Esophagus mucosa (tissue), 1 donor: ENCODE results near the gene CYBC1. TPM values are rescaled to one million over a fixed set of nuclear protein-coding genes. Genes with fewer than 3 reads are reported as not detected.
"Not testable (repeated sequence)": the region's sequence is repeated elsewhere in the genome, so short reads cannot be mapped to it uniquely, and the experiment has no call there.

Experiments used
- ATAC-seq: fragments of 200-7000 bp; cut with Tn5 transposase; one replicate; pipeline ENCODE4 v1.9.1; 2020
- total RNA-seq: library from RNA; stranded (reverse); gene quantifications from one replicate; pipeline ENCODE4 v1.2.4, GENCODE V29; 2023
- donor health status: DM: yes; HTN: yes; CAD: no.

The CYBC1 gene
- total RNA-seq, 1 donor from 2014 or later = 43.5 TPM

DNA sequence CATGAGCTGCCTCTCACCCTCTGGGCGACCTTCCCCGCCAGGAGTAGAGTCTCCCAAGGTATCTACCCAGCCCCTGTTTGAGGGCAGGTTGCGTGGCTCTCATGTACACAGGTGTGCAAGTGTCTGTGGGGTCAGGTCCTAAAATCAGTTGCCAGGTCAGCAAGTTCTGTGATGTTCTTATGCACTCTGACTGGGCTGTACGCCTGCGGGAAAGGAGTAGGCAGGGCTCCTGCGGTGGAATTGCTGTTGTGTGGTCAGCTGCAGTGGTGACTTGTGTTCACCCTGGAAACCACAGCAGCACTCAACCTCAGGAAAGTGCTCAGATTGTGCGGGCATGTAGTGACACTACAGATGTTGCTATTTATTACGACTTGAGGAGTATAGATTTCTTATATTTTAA is 27.4 kb upstream of the CYBC1 start:
- ATAC-seq = no peak

GRCh38 chr17:82475458-82475857 is 24.9 kb upstream of the CYBC1 start:
- no peak for ATAC-seq

DNA sequence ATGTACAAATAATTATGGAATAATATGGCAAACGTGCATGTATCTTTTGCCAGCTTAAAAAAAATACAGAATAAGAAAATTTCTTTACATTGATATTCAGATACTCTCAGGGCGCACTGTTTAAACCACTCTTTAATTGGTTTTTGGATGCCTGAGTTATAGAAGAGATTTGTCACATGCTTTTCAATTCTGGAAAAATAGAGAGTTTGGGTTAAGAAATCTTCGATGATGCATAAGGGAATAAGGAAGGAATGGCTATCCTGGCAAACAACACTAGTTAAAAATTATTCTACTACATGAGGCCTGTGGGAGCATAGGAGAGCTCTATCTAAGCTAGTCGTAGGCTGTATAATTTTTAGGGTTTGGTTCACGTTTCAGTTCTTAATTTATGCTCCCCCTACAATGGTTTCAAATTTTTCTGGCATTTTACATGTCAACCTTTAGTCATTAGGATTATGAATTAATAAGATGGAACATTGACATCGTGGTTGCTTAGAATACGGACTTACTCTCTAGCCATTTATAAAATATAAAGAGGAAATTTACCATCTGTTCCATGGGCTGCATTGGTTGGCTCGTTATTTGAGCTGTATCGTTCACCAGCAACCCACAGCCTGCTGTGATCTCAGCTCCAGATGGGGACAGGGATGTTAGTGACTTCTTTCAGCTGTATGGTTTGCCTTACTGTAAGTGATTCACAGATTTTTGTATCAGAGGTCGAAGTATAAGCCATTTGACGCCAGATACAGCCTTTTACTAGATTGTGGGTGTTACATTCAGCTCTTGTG is 23.9 kb upstream of the CYBC1 start:
- ATAC-seq = no peak

DNA sequence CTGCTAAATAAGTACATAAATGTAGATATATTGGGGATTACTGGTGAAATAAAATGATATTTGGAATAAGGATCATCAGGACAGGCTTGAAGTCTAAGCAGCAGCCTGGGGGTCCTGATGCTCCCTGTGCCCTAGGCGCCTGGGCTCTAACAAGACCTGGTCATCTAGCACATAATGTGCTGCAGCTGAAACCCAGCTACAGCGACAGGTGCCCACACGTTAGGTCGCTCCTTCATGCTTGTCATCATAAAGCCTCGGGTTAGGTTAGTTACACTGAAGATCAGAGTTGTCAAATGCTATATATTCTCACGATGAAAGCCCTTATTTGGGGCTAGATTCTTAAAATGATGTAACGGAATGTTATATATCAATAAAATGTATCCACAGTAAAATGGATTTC is 19.5 kb upstream of the CYBC1 start:
- no peak for ATAC-seq

- ATAC-seq = no peak
Measured at GRCh38 chr17:82468692-82469091, 18.1 kb upstream of the CYBC1 start.

DNA sequence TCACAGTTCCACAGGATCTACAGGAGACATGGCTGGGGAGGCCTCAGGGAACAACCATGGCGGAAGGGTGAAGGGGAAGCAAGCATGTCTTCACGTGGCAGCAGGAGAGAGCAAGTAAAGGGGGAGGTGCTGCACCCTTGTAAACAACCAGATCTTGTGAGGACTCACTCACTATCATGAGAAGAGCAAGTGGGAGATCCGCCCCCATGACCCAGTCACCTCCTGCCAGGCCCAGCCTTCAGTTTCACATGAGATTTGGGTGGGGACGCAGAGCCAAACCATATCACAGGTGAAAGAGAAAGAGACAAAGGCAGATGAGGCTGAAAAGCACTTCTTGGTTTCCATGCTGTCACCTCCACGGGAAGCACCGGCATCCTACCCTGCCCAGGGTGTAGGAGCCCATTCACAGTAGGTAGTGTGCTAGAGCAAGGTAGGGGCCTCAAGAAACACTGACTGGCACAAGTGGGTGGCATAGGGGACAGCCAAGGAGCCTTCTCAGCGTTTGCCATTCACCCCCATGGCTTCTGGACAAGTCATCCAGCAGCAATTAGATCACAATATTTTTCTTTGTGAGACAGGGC is 14.6 kb upstream of the CYBC1 start:
- no peak for ATAC-seq

GRCh38 chr17:82464567-82464929 is 14.0 kb upstream of the CYBC1 start:
- ATAC-seq = no peak

GRCh38 chr17:82463925-82464566 is 13.5 kb upstream of the CYBC1 start:
- ATAC-seq = no peak

DNA sequence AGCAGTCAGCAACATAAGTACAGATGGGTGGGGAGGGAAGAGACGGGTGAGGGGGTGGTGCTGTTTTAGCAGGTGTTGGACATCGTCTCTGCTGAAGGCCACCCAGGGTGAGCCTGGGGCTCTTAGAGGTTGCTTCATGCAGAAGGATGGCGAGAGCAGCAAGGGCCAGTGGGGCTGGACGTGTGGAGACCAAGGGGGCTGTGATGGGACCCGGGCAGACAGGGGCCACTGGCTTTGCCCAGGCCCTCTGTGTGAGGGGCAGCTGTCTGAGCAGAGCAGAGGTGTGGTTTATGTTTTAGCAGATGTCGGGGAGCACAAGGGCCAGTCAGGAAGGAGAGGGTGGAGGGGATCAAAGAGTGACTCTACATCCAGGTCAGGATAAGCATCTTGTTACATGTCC is 12.8 kb upstream of the CYBC1 start:
- ATAC-seq = no peak

DNA sequence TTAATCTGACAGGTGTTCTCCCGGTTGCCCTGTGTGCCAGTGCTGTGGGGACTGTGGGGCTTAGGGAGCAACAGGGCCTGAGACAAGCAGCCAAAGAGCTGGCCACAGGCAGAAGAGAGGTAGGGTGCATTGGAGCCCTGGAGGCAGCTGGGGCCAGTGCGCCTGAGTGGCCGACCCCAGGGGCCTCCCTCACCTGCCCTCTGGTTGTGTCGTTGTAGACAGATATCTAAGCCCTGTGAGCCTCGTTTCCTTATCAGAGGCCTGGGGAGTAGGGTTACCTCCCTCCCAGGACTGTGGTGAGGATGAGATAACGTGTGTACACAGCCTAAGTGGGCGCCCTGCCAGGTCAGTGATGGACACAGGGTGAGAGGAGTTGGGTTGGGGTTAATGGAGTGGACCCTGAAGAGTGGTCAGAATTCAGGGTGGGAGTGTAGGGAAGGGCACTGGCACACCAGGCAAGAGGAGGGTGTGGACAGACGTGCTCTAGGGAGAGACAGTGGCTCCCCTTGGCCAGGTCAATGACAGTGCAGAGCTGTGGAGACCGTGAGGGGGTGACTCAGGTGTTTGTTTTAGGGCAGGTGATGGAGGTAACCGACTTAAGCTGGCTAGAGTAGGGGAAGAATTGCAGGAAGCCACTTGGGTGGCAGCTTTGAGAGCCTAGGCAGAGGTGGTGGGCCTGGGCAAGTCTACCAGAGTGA is 11.4 kb upstream of the CYBC1 start:
- ATAC-seq = no peak

DNA sequence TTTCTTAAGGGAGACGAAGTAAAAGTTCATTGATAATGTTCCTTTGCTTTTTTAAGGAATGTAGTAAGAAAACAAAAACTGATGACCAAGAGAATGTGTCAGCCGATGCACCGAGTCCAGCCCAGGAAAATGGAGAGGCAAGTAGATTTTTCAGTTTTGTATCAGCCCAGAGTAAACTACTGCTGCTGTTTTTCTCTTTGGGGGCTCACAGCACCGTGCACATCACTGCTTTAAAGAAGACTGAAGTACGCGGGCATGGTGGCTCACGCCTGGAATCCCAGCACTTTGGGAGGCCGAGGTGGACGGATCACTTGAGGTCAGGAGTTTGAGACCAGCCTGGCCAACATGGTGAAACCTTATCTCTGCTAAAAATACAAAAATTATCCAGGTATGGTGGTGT is 9.4 kb upstream of the CYBC1 start:
- ATAC-seq = not testable (repeated sequence)

GRCh38 chr17:82458885-82459424 is 8.4 kb upstream of the CYBC1 start:
- peak; percentile 1 for ATAC-seq

DNA sequence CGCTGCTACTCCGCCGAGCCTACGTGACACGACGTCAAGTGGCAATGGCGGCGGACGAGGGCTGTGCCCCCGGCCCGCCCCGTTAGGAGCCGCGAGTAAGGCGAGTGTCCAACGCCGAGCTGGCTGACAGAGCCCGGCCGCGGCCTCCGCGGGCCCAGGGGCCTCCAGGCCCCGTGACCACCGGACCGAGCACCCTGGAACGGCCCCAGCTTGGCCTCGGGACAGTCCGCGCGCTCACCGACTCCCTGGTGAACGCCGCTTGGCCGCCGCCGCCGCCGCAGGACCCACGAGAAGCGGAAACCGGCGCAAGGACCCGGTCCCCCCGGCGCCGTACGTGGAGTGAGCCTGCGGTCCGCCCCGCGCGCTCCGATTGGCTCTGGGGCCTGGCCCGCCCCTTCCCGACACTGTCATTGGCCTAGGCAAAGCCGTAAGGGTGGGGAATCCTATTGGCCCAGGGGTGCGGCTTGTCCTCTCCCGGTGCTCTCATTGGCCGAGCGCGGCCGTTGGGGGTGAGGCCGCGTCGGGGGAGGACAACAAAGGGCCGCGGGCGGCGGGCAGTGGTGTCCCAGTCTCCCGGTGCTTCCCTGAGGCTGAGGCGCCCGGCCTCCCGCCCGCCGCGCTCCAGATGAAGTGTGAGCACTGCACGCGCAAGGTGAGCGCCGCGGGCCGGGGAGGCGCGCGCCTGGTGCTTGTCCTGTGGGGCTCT is 7.8 kb upstream of the CYBC1 start, which contains the start of gene NARF:
NARF (plus strand) TSS at position 563 of the 706 bp plus-strand sequence; CDS start at position 626, 63 bp downstream.
- peak; percentile 99 for ATAC-seq

DNA sequence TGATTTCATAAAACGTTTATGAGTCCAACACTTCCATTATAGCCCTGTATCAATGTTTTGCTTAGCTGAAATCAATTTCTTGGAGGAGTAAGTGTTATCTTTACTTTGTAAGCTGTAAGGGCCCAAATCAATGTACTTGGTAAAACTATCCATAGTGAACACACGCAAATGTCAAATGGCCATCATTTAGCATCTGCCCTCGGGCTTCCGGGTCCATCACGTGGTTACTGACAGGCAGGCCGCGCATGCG is 7.3 kb upstream of the CYBC1 start:
- ATAC-seq = no peak

DNA sequence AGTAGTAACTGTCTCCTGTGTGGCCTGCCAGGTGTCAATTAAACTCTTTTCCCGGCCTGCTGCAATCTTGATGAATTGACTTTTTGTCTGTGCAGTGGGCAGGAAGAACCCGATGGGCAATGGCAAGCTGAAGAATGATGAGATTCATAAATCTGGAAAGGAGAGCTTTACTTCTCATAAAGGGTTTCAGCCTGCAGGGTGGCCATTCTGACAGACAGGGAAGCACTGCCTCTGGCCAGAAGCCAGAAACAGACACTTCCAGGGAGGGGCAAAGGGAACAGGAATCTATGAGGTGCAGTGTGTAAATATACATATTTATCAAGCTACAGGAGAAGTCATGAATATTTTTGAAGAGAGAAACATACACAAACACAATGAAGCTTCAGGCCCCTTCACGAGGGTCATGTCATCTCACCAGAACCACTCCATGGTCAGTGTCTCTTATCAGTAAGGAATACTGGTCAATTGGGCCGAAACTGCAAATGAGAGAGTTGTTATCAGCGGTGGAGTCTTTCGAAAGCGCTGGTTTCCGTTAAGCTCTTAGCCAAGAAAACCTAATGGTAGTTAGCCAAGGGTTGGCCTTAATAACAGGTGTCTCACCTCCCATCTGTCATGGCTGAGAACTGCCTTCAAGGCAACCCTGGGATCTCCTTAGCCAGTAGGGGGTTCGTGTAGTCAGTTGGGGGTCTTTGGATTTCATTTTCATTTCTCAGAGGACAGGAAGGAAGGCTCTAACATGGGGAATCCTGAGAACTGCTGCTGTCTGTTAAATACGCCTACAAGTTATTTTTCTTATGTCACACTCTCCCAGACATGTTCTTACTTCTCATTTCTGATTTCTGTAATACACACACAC is 6.7 kb upstream of the CYBC1 start:
- ATAC-seq = no peak

- ATAC-seq = not testable (repeated sequence)
Measured at GRCh38 chr17:82453706-82454105, 3.2 kb upstream of the CYBC1 start.

DNA sequence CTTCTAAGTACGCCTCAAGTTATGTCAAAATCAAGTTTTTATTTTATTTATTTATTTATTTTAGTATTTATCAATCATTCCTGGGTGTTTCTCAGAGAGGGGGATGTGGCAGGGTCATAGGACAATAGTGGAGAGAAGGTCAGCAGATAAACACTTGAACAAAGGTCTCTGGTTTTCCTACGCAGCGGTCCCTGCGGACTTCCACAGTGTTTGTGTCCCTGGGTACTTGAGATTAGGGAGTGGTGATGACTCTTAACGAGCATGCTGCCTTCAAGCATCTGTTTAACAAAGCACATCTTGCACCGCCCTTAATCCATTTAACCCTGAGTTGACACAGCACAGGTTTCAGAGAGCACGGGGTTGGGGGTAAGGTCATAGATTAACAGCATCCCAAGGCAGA is 2.6 kb upstream of the CYBC1 start:
- ATAC-seq = not testable (repeated sequence)

DNA sequence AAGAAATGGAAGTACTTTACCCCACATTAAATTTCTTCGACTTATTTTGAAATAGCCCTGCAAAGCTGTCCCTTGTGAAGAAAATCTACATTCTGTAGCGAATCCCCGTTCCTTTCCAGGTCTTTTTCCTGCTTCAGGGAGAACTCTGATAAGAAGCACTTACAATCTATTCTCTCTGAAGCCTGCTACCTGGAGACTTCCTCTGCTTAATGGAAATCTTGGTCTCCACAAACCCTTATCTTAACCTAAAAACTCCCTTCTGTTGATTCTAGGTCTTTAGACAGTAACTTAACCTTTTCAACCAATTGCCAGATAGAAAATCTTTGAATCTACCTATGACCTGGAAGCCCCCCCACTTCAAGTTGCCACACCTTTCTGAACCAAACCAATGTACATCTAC is 1.6 kb upstream of the CYBC1 start:
- no peak for ATAC-seq

DNA sequence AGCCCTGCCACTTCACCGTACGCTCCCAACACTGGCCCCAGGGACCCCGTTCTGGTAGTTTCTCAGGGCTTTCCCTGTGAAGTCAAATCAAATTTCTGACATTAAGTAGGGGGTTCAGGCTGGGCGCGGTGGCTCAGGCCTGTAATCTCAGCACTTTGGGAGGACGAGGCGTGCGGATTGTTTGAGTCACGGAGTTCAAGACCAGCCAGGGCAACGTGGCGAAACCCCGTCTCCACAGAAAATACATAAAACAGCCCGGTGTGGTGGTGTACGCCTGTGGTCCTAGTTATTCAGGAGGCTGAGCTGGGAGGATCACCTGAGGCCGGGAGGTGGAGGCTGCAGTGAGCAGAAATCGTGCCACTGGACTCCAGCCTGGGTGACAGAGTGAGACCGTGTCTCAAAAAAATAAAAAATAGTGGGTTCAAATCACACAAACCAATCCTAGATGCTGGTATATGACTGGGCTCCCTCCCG is 632 bp downstream of the CYBC1 start:
- ATAC-seq = no peak

GRCh38 chr17:82449131-82449882 is 1.2 kb downstream of the CYBC1 start:
- peak; percentile 34 for ATAC-seq

DNA sequence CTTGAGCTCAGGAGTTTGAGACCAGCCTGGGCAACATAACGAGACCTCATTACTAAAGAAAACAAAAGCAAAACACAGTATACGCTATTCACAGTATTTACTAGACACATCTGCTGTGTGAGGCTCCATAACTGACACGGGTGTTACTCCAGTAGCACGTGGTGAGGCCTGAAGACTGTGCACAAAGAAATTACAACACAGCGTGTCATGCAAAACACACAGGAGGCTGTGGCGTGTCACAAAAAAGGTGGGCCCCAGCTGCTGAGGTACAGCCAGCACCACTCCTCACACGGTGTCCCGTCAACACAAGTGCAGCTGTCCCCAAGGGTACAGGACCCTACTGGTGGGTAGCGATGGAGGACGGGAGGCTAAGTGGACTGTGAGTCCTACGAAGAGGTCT is 2.7 kb downstream of the CYBC1 start:
- ATAC-seq = no peak
